ENCODE measurements around the gene ANKRD24. TPM values are rescaled to one million over a fixed set of nuclear protein-coding genes. Genes with fewer than 3 reads are reported as not detected.
"Not testable (repeated sequence)": the region's sequence is repeated elsewhere in the genome, so short reads cannot be mapped to it uniquely, and the experiment has no call there.

Gene ANKRD24
- total RNA-seq, 1 donor from 2014 or later, result 1.1 TPM

DNA sequence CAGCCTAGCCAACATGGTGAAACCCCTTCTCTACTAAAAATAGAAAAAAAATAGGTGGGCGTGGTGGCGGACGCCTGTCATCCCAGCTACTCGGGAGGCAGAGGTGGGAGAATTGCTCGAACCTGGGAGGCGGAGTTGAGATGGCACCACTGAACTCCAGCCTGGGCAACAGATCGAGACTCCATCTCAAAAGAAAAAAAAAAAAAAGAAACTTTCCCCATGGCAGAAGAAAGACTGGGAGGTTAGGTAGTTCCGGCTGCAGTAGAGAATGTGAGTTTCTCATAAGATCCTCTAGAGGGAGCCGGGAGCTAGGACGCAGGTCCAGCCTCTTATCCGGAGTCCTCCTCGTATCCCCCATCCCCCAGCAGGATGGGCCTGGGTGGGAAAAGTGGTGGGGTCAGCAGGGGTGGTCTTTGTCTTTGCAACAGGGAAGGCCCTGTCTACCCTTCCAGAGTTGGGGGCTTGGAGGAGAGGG lies 42.2 kb upstream of the ANKRD24 start:
- TF ChIP-seq, protein P1, sequence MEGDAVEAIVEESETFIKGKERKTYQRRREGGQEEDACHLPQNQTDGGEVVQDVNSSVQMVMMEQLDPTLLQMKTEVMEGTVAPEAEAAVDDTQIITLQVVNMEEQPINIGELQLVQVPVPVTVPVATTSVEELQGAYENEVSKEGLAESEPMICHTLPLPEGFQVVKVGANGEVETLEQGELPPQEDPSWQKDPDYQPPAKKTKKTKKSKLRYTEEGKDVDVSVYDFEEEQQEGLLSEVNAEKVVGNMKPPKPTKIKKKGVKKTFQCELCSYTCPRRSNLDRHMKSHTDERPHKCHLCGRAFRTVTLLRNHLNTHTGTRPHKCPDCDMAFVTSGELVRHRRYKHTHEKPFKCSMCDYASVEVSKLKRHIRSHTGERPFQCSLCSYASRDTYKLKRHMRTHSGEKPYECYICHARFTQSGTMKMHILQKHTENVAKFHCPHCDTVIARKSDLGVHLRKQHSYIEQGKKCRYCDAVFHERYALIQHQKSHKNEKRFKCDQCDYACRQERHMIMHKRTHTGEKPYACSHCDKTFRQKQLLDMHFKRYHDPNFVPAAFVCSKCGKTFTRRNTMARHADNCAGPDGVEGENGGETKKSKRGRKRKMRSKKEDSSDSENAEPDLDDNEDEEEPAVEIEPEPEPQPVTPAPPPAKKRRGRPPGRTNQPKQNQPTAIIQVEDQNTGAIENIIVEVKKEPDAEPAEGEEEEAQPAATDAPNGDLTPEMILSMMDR (conservative IDR thresholded peaks at IDR 0.05), result peak; percentile 70
- no peak for DNase-seq (ENCODE audit: extremely low spot score, unreplicated experiment)
- Mint-ChIP-seq H3K27ac (peak overlapping the region; percentile 80), H3K9me3 (no peaks in the 10 kb centered on the region), H3K4me3 (no peak overlapping the region), H3K4me1 (ENCODE audit: unreplicated experiment) (peaks cover 8% of the 10 kb centered on the region), H3K27me3 (peaks cover 16% of the 10 kb centered on the region), H3K36me3 (no peaks in the 10 kb centered on the region)

- H3K9me3 Mint-ChIP-seq; H3K36me3 Mint-ChIP-seq; DNase-seq (ENCODE audit: extremely low spot score, unreplicated experiment); H3K4me3 Mint-ChIP-seq; H3K4me1 Mint-ChIP-seq (ENCODE audit: unreplicated experiment); H3K27ac Mint-ChIP-seq: not testable (repeated sequence)
- H3K27me3 Mint-ChIP-seq, result peaks cover 26% of the 10 kb centered on the region
Measured at GRCh38 chr19:4142916-4143315, 39.6 kb upstream of the ANKRD24 start.

GRCh38 chr19:4144666-4145249 lies 37.7 kb upstream of the ANKRD24 start:
- DNase-seq (ENCODE audit: extremely low spot score, unreplicated experiment), result no peak
- H3K9me3 Mint-ChIP-seq, result no peaks in the 10 kb centered on the region
- no peak overlapping the region for H3K4me3 Mint-ChIP-seq
- H3K27ac Mint-ChIP-seq, result peak overlapping the region; percentile 34
- peaks cover 31% of the 10 kb centered on the region for H3K27me3 Mint-ChIP-seq
- H3K36me3 Mint-ChIP-seq, result no peaks in the 10 kb centered on the region
- TF ChIP-seq, protein P1 (conservative IDR thresholded peaks at IDR 0.05), result no peak
- peaks cover 5% of the 10 kb centered on the region for H3K4me1 Mint-ChIP-seq (ENCODE audit: unreplicated experiment)

- no peak for DNase-seq (ENCODE audit: extremely low spot score, unreplicated experiment)
- Mint-ChIP-seq H3K4me1 (ENCODE audit: unreplicated experiment) (no peaks in the 10 kb centered on the region), H3K27me3 (peaks cover 32% of the 10 kb centered on the region), H3K27ac (peak overlapping the region; percentile 15), H3K36me3 (no peaks in the 10 kb centered on the region), H3K4me3 (no peak overlapping the region), H3K9me3 (no peaks in the 10 kb centered on the region)
- TF ChIP-seq, protein P1 (conservative IDR thresholded peaks at IDR 0.05), result no peak
Measured at GRCh38 chr19:4149518-4150288, 32.8 kb upstream of the ANKRD24 start.

- H3K9me3 Mint-ChIP-seq, result no peaks in the 10 kb centered on the region
- TF ChIP-seq, protein P1 (conservative IDR thresholded peaks at IDR 0.05), result no peak
- no peaks in the 10 kb centered on the region for H3K4me1 Mint-ChIP-seq (ENCODE audit: unreplicated experiment)
- no peak overlapping the region for H3K27ac Mint-ChIP-seq
- no peak for DNase-seq (ENCODE audit: extremely low spot score, unreplicated experiment)
- no peaks in the 10 kb centered on the region for H3K36me3 Mint-ChIP-seq
- no peak overlapping the region for H3K4me3 Mint-ChIP-seq
- peaks cover 30% of the 10 kb centered on the region for H3K27me3 Mint-ChIP-seq
Measured at GRCh38 chr19:4151623-4152022, 30.9 kb upstream of the ANKRD24 start.

Data from type B pancreatic cell (in vitro differentiated cells).